Measurements from ENCODE around the gene SEPTIN6.

DNA sequence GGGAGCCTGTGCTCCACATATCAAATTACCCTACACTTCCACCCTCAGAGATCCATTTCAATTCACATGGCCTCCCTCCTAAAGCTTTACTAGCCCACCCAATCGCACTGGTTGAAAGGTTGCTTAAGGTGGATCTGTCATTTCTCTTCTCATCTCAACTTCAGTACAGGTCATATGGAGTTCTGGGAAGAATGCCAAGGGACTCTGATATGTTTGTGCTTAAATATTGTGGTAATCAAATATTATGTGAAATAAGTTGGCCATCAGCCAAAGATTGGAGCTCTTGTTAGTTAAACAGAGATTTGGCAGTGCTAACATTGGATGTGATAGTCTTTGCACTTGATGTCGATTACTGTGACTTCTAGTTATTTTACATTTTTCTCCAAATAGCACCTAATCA is 20.5 kb downstream of the SEPTIN6 start:
- TF ChIP-seq, protein P1, sequence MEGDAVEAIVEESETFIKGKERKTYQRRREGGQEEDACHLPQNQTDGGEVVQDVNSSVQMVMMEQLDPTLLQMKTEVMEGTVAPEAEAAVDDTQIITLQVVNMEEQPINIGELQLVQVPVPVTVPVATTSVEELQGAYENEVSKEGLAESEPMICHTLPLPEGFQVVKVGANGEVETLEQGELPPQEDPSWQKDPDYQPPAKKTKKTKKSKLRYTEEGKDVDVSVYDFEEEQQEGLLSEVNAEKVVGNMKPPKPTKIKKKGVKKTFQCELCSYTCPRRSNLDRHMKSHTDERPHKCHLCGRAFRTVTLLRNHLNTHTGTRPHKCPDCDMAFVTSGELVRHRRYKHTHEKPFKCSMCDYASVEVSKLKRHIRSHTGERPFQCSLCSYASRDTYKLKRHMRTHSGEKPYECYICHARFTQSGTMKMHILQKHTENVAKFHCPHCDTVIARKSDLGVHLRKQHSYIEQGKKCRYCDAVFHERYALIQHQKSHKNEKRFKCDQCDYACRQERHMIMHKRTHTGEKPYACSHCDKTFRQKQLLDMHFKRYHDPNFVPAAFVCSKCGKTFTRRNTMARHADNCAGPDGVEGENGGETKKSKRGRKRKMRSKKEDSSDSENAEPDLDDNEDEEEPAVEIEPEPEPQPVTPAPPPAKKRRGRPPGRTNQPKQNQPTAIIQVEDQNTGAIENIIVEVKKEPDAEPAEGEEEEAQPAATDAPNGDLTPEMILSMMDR (IDR thresholded peaks at IDR 0.05; ENCODE audit: insufficient read depth, low read length) = no peak
- no peak for TF ChIP-seq POLR2AphosphoS5 (IDR thresholded peaks at IDR 0.05; ENCODE audit: low read depth)
- TF ChIP-seq, protein P2, sequence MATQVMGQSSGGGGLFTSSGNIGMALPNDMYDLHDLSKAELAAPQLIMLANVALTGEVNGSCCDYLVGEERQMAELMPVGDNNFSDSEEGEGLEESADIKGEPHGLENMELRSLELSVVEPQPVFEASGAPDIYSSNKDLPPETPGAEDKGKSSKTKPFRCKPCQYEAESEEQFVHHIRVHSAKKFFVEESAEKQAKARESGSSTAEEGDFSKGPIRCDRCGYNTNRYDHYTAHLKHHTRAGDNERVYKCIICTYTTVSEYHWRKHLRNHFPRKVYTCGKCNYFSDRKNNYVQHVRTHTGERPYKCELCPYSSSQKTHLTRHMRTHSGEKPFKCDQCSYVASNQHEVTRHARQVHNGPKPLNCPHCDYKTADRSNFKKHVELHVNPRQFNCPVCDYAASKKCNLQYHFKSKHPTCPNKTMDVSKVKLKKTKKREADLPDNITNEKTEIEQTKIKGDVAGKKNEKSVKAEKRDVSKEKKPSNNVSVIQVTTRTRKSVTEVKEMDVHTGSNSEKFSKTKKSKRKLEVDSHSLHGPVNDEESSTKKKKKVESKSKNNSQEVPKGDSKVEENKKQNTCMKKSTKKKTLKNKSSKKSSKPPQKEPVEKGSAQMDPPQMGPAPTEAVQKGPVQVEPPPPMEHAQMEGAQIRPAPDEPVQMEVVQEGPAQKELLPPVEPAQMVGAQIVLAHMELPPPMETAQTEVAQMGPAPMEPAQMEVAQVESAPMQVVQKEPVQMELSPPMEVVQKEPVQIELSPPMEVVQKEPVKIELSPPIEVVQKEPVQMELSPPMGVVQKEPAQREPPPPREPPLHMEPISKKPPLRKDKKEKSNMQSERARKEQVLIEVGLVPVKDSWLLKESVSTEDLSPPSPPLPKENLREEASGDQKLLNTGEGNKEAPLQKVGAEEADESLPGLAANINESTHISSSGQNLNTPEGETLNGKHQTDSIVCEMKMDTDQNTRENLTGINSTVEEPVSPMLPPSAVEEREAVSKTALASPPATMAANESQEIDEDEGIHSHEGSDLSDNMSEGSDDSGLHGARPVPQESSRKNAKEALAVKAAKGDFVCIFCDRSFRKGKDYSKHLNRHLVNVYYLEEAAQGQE (IDR thresholded peaks at IDR 0.05; ENCODE audit: insufficient replicate concordance, low read depth) = no peak
- no peak for TF ChIP-seq GABPA (IDR thresholded peaks at IDR 0.05; ENCODE audit: low read depth)
- TF ChIP-seq SPI1 (IDR thresholded peaks at IDR 0.05; ENCODE audit: borderline replicate concordance, low read depth) = no peak

Data from HL-60 (cell line).